PC-3 (cell line): ENCODE data around the gene ORMDL3.

Experiments used
- EZH2 ChIP-seq: fragments of 300-600 bp; sonication (generic); IDR thresholded peaks from one replicate; pipeline ENCODE4 v1.6.1; 2017; ENCODE audit warnings: antibody characterized with exemption, mild to moderate bottlenecking, low read length; ENCODE audit not compliant: unreplicated experiment
- TF ChIP-seq, protein P1 (sequence below): fragments of 300-600 bp; sonication (generic); conservative IDR thresholded peaks from 2 replicates; pipeline ENCODE4 v1.5.1; 2017; ENCODE audit warnings: antibody characterized with exemption, low read depth, mild to moderate bottlenecking, low read length

- TF ChIP-seq, protein P1, sequence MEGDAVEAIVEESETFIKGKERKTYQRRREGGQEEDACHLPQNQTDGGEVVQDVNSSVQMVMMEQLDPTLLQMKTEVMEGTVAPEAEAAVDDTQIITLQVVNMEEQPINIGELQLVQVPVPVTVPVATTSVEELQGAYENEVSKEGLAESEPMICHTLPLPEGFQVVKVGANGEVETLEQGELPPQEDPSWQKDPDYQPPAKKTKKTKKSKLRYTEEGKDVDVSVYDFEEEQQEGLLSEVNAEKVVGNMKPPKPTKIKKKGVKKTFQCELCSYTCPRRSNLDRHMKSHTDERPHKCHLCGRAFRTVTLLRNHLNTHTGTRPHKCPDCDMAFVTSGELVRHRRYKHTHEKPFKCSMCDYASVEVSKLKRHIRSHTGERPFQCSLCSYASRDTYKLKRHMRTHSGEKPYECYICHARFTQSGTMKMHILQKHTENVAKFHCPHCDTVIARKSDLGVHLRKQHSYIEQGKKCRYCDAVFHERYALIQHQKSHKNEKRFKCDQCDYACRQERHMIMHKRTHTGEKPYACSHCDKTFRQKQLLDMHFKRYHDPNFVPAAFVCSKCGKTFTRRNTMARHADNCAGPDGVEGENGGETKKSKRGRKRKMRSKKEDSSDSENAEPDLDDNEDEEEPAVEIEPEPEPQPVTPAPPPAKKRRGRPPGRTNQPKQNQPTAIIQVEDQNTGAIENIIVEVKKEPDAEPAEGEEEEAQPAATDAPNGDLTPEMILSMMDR, result no peak
- no peak for TF ChIP-seq EZH2
Observed at GRCh38 chr17:39963829-39964228, 36.4 kb upstream of the ORMDL3 start.
